ENCODE data around the gene SLU7. TPM values are rescaled to one million over a fixed set of nuclear protein-coding genes. Genes with fewer than 3 reads are reported as not detected.
A peak's percentile ranks its signal among the peaks of the same experiment; 100 is the strongest.

SLU7 gene
- total RNA-seq, 1 donor from 2014 or later = 48.5 TPM

- Histone ChIP-seq H3K79me2 (ENCODE audit: low read depth) (no peaks in the 10 kb centered on the region), H2AFZ (replicated peaks) (no peak overlapping the region), H3K36me3 (no peaks in the 10 kb centered on the region), H3K27ac (no peak overlapping the region), H3K4me3 (no peak overlapping the region), H3K4me1 (peaks cover 14% of the 10 kb centered on the region), H3K4me2 (no peak overlapping the region), H3K27me3 (peaks cover 30% of the 10 kb centered on the region), H3K9me3 (ENCODE audit: low read depth) (no peaks in the 10 kb centered on the region), H3K9ac (no peak overlapping the region), H3F3A (ENCODE audit: low read depth) (peaks cover 8% of the 10 kb centered on the region), H4K20me1 (ENCODE audit: low read depth) (no peaks in the 10 kb centered on the region)
- no peak overlapping the region for H3K4me3 Mint-ChIP-seq
- peaks cover 9% of the 10 kb centered on the region for H3K27me3 Mint-ChIP-seq (ENCODE audit: insufficient read depth, low read depth)
- no peak overlapping the region for H3K27ac Mint-ChIP-seq
- peaks cover 23% of the 10 kb centered on the region for H3K4me1 Mint-ChIP-seq
- peaks cover 4% of the 10 kb centered on the region for H3K9me3 Mint-ChIP-seq
- no peak for DNase-seq (ENCODE audit: low spot score)
- no peak for TF ChIP-seq EZH2 (IDR thresholded peaks at IDR 0.05)
- TF ChIP-seq EZH2phosphoT487 (IDR thresholded peaks at IDR 0.05) = no peak
- TF ChIP-seq CTCF (IDR thresholded peaks at IDR 0.05) = no peak
- no peaks in the 10 kb centered on the region for H3K36me3 Mint-ChIP-seq
These were observed 52.7 kb downstream of the SLU7 start for GRCh38 chr5:160366230-160366629.

- no peak overlapping the region for H3K27ac ChIP-seq
- no peaks in the 10 kb centered on the region for H3K9me3 ChIP-seq (ENCODE audit: low read depth)
- no peaks in the 10 kb centered on the region for H4K20me1 ChIP-seq (ENCODE audit: low read depth)
- no peak overlapping the region for H3K4me3 Mint-ChIP-seq
- no peak for TF ChIP-seq EZH2 (IDR thresholded peaks at IDR 0.05)
- TF ChIP-seq EZH2phosphoT487 (IDR thresholded peaks at IDR 0.05) = no peak
- TF ChIP-seq CTCF (IDR thresholded peaks at IDR 0.05) = no peak
- peak overlapping the region; percentile 30 for H3K27ac Mint-ChIP-seq
- peak; percentile 71 for DNase-seq (ENCODE audit: low spot score)
- peak overlapping the region; percentile 59 for H2AFZ ChIP-seq (replicated peaks)
- H3K4me1 Mint-ChIP-seq = peaks cover 23% of the 10 kb centered on the region
- peaks cover 2% of the 10 kb centered on the region for H3K9me3 Mint-ChIP-seq
- H3F3A ChIP-seq (ENCODE audit: low read depth) = no peaks in the 10 kb centered on the region
- peaks cover 3% of the 10 kb centered on the region for H3K27me3 Mint-ChIP-seq (ENCODE audit: insufficient read depth, low read depth)
- peaks cover 19% of the 10 kb centered on the region for H3K4me1 ChIP-seq
- no peak overlapping the region for H3K4me2 ChIP-seq
- H3K27me3 ChIP-seq = peaks cover 6% of the 10 kb centered on the region
- H3K36me3 Mint-ChIP-seq = no peaks in the 10 kb centered on the region
- H3K9ac ChIP-seq = no peak overlapping the region
- no peaks in the 10 kb centered on the region for H3K36me3 ChIP-seq
- no peak overlapping the region for H3K4me3 ChIP-seq
- H3K79me2 ChIP-seq (ENCODE audit: low read depth) = no peaks in the 10 kb centered on the region
These were observed 55.1 kb downstream of the SLU7 start for GRCh38 chr5:160363660-160364395.

- DNase-seq (ENCODE audit: low spot score) = no peak
- no peaks in the 10 kb centered on the region for H3K27me3 Mint-ChIP-seq (ENCODE audit: insufficient read depth, low read depth)
- no peaks in the 10 kb centered on the region for H3K27me3 ChIP-seq
- no peaks in the 10 kb centered on the region for H3K9me3 ChIP-seq (ENCODE audit: low read depth)
- H3K79me2 ChIP-seq (ENCODE audit: low read depth) = no peaks in the 10 kb centered on the region
- no peak overlapping the region for H3K4me3 Mint-ChIP-seq
- no peaks in the 10 kb centered on the region for H3F3A ChIP-seq (ENCODE audit: low read depth)
- H3K9ac ChIP-seq = no peak overlapping the region
- H4K20me1 ChIP-seq (ENCODE audit: low read depth) = no peaks in the 10 kb centered on the region
- H3K4me3 ChIP-seq = no peak overlapping the region
- peak overlapping the region; percentile 59 for H2AFZ ChIP-seq (replicated peaks)
- H3K4me2 ChIP-seq = no peak overlapping the region
- no peaks in the 10 kb centered on the region for H3K9me3 Mint-ChIP-seq
- H3K36me3 Mint-ChIP-seq = no peaks in the 10 kb centered on the region
- peaks cover 23% of the 10 kb centered on the region for H3K4me1 Mint-ChIP-seq
- no peaks in the 10 kb centered on the region for H3K36me3 ChIP-seq
- H3K27ac Mint-ChIP-seq = peak overlapping the region; percentile 30
- TF ChIP-seq EZH2phosphoT487 (IDR thresholded peaks at IDR 0.05) = no peak
- H3K4me1 ChIP-seq = peaks cover 19% of the 10 kb centered on the region
- no peak overlapping the region for H3K27ac ChIP-seq
These were observed 55.7 kb downstream of the SLU7 start for GRCh38 chr5:160363211-160363610.

GRCh38 chr5:160361624-160362228 is 57.2 kb downstream of the SLU7 start:
- H3K4me1 ChIP-seq = peaks cover 19% of the 10 kb centered on the region
- no peaks in the 10 kb centered on the region for H3K9me3 Mint-ChIP-seq
- no peaks in the 10 kb centered on the region for H3K9me3 ChIP-seq (ENCODE audit: low read depth)
- H3K4me3 Mint-ChIP-seq = no peak overlapping the region
- H3K36me3 Mint-ChIP-seq = no peaks in the 10 kb centered on the region
- TF ChIP-seq CTCF (IDR thresholded peaks at IDR 0.05) (no peak), EZH2phosphoT487 (IDR thresholded peaks at IDR 0.05) (no peak), EZH2 (IDR thresholded peaks at IDR 0.05) (no peak)
- H3K9ac ChIP-seq = no peak overlapping the region
- H3K27me3 Mint-ChIP-seq (ENCODE audit: insufficient read depth, low read depth) = peaks cover 3% of the 10 kb centered on the region
- no peaks in the 10 kb centered on the region for H3K27me3 ChIP-seq
- DNase-seq (ENCODE audit: low spot score) = no peak
- no peak overlapping the region for H3K4me3 ChIP-seq
- H3K4me2 ChIP-seq = no peak overlapping the region
- no peak overlapping the region for H3K27ac Mint-ChIP-seq
- no peak overlapping the region for H2AFZ ChIP-seq (replicated peaks)
- H3K36me3 ChIP-seq = no peaks in the 10 kb centered on the region
- no peak overlapping the region for H3K27ac ChIP-seq
- H3K4me1 Mint-ChIP-seq = peaks cover 31% of the 10 kb centered on the region
- H3K79me2 ChIP-seq (ENCODE audit: low read depth) = no peaks in the 10 kb centered on the region
- H4K20me1 ChIP-seq (ENCODE audit: low read depth) = no peaks in the 10 kb centered on the region
- no peaks in the 10 kb centered on the region for H3F3A ChIP-seq (ENCODE audit: low read depth)
